Cortex of kidney (tissue), 1 donor: Measurements from ENCODE around the gene CHST4.
"Not testable (repeated sequence)": the region's sequence is repeated elsewhere in the genome, so short reads cannot be mapped to it uniquely, and the experiment has no call there.

Experiments
- DNase-seq: peaks from one replicate; lab custom pipeline; 2025; lab: John Stamatoyannopoulos, UW

The CHST4 gene

GRCh38 chr16:71524566-71525553 lies 1.4 kb upstream of the CHST4 start:
- DNase-seq = no peak

- no peak for DNase-seq
Measured at GRCh38 chr16:71528257-71528656, 2.0 kb downstream of the CHST4 start.

- no peak for DNase-seq
Measured at GRCh38 chr16:71528863-71529262, 2.6 kb downstream of the CHST4 start.

GRCh38 chr16:71532366-71532765 lies 6.1 kb downstream of the CHST4 start:
- DNase-seq = no peak

- DNase-seq = no peak
Measured at GRCh38 chr16:71536752-71537499, 10.7 kb downstream of the CHST4 start.

GRCh38 chr16:71537643-71538042 lies 11.4 kb downstream of the CHST4 start:
- no peak for DNase-seq

GRCh38 chr16:71542377-71542776 lies 16.2 kb downstream of the CHST4 start:
- no peak for DNase-seq

GRCh38 chr16:71547168-71547567 lies 20.9 kb downstream of the CHST4 start:
- no peak for DNase-seq

GRCh38 chr16:71552698-71553503 lies 26.7 kb downstream of the CHST4 start:
- no peak for DNase-seq

- no peak for DNase-seq
Measured at GRCh38 chr16:71555230-71555891, 29.1 kb downstream of the CHST4 start.

GRCh38 chr16:71557299-71557698 lies 31.1 kb downstream of the CHST4 start:
- DNase-seq = no peak

GRCh38 chr16:71557954-71558582 lies 31.8 kb downstream of the CHST4 start:
- DNase-seq = no peak

- no peak for DNase-seq
Measured at GRCh38 chr16:71559855-71560254, 33.6 kb downstream of the CHST4 start.

- not testable (repeated sequence) for DNase-seq
Measured at GRCh38 chr16:71561886-71562285, 35.7 kb downstream of the CHST4 start.

GRCh38 chr16:71562552-71562951 lies 36.3 kb downstream of the CHST4 start:
- DNase-seq = no peak

- DNase-seq = no peak
Measured at GRCh38 chr16:71564335-71564967, 38.2 kb downstream of the CHST4 start.

- DNase-seq = no peak
Measured at GRCh38 chr16:71565812-71566700, 39.8 kb downstream of the CHST4 start.

- no peak for DNase-seq
Measured at GRCh38 chr16:71567931-71568330, 41.7 kb downstream of the CHST4 start.

GRCh38 chr16:71568551-71568950 lies 42.3 kb downstream of the CHST4 start:
- DNase-seq = no peak

GRCh38 chr16:71569621-71570020 lies 43.4 kb downstream of the CHST4 start:
- no peak for DNase-seq
